NCI-H69 (cell line): Measurements from ENCODE around the gene SLC25A12.
A peak's percentile ranks its signal among the peaks of the same experiment; 100 is the strongest.

Experiments used
- DNase-seq: peaks from one replicate; lab custom pipeline; 2025; lab: John Stamatoyannopoulos, UW

The SLC25A12 gene

DNA sequence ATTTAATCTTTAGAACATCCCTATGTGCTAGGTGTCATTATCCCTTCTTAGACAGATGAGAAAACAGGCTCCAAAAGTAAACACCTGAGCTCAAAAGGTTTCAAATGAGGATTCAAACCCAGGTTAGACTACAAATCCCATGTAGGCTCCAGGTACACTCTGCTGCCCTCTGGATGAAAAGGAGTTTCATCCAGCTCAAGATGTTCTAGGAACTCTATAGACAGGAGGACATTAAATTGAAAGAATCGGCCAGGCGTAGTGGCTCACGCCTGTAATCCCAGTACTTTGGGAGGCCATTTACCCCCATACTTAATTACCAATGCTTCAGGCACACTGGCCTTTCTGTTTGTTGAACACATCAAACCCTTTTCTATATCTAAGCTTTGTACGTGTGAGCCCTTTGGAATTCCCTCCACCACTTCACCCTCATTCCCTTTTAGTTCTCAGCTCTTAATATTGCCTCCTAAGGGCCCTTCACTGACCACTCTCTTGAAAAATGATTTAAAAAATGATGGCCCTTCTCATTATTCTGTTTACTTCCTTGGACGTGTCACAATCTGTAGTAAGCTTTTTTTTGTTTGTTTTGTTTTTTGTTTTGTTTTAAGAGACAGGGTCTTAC is 10.7 kb downstream of the SLC25A12 start:
- peak; percentile 3 for DNase-seq

DNA sequence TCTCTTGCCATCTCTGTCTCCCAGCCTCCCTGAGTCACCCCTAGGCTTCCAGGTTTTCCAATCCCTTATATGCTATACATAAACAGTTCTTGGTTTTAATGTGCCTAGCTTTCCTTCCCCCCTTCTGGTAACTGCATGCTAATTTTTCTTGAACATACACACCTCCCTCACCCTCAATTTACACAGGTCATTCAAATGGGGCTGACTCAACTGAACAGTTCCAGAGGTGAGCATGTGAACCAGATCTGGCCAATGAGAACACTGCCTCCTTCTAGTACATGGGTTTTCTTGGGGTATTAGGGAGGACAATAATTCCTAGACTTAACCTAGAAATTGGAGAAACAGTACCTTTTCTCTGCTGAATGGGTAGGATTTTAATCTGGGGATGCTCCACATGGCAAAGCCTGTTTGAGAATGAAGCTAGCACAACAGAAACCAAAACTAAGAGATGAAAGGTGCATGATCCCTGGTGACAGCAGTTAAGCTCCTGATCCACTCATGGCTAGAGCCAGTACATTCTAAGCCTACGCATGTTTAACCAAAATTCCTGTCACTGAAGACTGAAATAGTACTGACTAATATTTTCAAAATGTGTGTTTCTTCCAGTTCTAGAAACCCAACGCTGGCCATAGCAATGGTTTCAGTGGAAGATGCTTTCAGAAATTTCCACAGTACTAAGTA is 11.8 kb downstream of the SLC25A12 start:
- DNase-seq, result no peak

DNA sequence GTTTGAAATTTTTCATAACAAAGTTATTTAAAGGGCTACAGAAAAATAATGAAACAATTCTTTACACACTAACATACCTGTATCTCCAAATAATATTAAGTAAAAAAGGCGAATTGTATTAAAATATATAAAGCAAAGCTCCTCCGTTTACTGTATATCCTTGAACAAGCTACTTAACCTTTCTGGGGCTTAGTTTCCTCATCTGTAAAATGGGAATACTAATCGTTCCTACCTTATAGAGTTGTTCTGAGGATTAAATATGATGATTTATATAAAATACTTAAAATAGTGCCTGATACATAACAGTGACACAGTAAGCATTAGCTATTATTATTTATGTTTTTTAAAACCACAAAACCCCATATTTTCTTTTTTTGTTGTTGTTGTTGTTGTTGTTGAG is 13.3 kb downstream of the SLC25A12 start:
- DNase-seq, result no peak

DNA sequence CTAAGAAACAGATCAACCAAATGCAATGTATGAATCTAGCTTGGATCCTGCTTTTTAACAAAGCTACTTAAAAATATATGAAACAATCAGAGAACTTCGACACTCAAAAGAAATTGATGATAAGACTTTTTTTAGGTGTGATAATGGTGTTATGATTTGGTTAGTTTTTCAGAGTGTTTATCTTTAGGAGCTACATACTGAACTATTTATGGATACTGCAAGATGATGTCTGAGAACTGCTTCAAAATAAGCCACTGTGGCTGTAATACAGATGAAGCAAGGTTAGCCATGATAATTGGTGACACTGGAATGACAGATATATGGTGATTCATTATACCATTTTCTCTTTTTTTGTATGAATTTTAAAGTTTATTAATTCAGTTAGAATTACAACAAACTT is 14.2 kb downstream of the SLC25A12 start:
- DNase-seq, result no peak

GRCh38 chr2:171878481-171878993 is 15.5 kb downstream of the SLC25A12 start:
- DNase-seq, result peak; percentile 44

DNA sequence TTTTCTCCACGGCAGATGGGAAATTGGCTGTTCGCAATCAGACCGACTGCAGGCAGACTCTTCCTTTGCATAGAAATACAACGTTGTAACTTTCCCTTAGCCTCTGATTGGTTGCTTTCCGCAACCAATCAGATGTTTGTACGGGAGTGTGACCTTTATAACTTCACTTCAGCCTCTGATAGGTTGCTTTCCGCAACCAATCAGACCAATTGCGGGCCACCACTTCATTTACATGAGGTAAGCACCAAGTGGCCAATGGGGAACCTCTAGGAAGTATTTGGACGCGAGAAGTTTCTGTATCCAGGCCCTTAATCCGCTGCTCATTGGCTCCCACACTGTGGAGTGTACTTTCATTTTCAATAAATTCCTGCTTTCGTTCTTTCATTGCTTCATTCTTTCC is 19.1 kb downstream of the SLC25A12 start:
- DNase-seq, result no peak

GRCh38 chr2:171874517-171874916 is 19.5 kb downstream of the SLC25A12 start:
- DNase-seq, result no peak

DNA sequence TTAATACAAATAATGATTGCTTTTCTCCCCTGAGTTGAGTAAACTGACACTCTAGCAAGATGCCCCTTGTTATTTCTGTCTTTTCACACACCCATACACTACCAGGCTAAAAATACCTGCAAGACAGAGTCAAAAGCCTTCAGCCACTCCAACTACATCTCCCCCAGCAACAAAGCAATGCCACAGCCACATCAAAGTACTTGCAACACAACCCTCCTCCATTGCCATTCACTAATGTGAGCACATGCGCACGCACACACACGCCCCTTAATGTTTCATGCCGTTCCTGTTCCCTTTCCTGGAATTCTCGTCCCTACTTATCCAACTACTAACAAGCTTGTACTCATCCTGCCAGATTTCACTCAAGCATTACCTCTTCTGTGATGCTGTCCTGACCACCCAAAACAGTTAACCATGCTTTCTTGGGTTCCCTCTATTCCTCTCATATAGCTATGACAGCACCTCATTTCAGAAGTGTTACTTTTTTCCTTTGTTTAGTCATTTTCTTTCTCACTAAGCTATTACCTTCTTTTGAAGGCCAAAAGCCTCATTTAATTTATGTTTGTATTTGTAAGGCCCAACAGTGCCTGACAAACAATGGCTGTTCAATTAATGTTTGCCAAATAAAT is 29.6 kb downstream of the SLC25A12 start:
- no peak for DNase-seq

DNA sequence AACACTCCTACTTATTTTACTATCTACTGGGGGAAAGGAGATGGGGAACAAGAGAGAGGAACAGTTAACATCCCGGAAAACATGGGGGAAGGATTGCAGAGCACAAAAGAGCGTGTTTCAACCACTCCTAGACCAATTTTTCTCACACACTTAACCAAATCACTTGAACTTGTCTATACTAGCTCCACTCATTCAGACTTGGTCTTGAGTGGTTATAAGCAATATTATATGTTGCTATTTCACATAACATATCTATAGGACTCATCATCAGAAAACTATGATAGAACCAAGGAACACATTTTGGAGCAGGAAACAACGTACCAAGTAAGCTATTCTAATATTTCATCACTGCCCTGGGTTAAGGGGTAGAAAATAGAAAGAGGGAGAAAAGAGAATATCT is 31.5 kb downstream of the SLC25A12 start:
- no peak for DNase-seq

DNA sequence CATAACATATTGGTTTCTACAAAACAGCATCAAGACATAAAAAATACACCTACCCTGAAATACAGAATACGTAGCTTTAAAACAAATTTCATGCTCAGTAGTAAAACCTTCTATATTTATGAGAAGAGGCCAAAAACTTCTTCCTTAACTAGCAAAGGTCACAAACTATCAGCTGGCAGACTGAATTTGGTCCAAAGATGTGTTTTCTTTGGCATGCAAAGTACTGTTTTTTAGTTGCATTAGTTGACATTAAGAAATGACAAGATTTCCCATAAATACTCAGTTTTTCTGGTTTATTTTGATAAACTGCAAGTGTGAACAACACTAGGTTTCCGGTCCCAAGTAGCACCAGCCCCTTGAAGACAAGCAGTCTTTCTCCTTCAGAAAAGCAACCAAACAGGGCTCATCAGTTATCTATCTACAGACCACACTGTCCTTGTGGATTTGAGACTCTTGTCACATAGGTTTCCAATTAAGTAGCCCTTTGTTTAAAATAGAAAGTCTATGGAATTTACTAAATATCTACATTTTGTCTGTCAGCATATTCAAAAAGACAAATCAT is 35.6 kb downstream of the SLC25A12 start:
- DNase-seq, result no peak

GRCh38 chr2:171855401-171855800 is 38.6 kb downstream of the SLC25A12 start:
- DNase-seq, result no peak

- no peak for DNase-seq
Measured at GRCh38 chr2:171852366-171852888, 41.6 kb downstream of the SLC25A12 start.

DNA sequence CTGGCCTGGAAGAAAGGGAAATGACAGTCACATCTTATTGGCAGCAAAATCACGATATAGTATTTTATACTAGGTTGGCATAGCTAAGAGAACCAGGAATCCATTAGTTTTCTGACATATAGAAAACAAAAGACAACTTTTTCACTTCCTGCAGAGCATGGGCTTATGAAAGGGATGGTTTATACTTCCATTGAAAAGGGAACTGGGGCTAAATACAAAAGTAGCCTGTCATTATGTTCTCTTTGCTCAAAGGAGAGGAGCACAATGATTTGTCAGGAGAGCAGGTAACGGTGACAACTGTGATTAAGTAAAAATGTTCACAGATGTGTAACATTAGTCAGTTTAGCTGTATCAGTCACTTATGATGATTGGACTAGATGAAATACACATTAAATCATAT is 46.4 kb downstream of the SLC25A12 start:
- DNase-seq, result peak; percentile 56

DNA sequence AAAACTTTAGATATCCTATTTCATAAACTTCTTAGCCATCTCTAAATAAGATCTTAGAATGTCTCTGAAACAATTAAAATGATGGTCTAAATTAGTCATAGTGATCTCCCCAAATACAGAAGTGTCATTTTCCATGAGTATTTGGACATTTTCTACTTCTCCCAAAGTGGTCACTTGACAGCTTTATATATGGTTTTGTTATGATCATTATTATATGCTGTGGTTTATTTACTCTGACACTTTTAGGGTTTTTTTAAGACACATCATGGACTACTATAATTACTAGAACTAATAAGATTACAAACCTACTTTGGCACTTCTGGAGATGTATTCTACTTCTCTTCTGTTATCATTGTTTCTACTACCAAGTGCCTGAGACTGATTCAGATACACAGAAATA is 47.1 kb downstream of the SLC25A12 start:
- DNase-seq, result no peak

DNA sequence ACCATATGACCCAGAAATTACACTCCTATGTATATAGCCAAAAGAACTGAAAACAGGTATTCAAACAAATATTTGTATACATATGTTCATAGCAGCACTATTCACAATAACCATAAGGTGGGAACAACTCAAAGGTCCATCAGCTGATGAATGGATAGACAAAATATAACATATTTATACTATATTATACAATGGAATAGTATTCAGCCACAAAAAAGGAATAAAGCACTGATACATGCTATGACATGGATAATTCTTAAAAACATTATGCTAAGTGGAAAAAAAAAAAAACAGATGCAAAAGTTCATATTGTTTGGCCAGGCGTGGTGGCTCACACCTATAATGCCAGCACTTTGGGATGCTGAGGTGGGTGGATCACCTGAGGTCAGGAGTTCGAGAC is 52.0 kb downstream of the SLC25A12 start:
- no peak for DNase-seq

GRCh38 chr2:171837736-171838135 is 56.3 kb downstream of the SLC25A12 start:
- no peak for DNase-seq

- no peak for DNase-seq
Measured at GRCh38 chr2:171836146-171836910, 57.7 kb downstream of the SLC25A12 start.

- DNase-seq, result no peak
Measured at GRCh38 chr2:171835386-171835785, 58.7 kb downstream of the SLC25A12 start.

GRCh38 chr2:171834286-171834685 is 59.8 kb downstream of the SLC25A12 start:
- DNase-seq, result no peak

- no peak for DNase-seq
Measured at GRCh38 chr2:171832489-171832888, 61.6 kb downstream of the SLC25A12 start.

- no peak for DNase-seq
Measured at GRCh38 chr2:171830039-171830438, 64.0 kb downstream of the SLC25A12 start.

DNA sequence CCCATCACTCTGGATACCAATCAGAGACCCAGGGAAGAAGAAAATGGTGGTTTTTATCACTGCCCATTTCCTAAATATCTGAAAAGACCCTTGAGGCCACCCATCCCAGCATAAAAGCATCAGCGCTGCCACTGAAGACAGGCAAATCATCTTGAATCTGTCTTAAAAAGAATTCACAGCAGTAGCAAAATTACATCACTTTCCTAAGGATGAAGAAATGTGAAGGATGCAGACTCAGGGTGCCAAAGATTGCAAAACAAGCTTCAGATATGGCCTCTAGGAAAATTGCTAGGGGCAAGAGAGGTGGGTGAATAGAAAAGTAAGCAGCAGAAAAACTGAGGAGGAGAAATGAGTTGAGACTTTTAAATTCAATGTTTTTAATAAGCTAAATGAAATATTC is 70.0 kb downstream of the SLC25A12 start:
- no peak for DNase-seq
